Endothelial cell of umbilical vein (primary cell): ENCODE measurements around the gene CLIC1. TPM values are rescaled to one million over a fixed set of nuclear protein-coding genes. Genes with fewer than 3 reads are reported as not detected.

Experiments
- BruUV-seq: library from RNA; stranded (reverse); fragments of 400-500 nt; replicated peaks from 2 replicates; lab custom pipeline; 2021; lab: Mats Ljungman, UMichigan
- CTCF ChIA-PET: fragments of 300-600, 350-600 bp; sonication (Branson Sonifier 250); formaldehyde crosslinking; loops from one replicate; lab custom pipeline; 2021; ENCODE audit warnings: antibody characterized with exemption, inconsistent platforms; lab: Charles Lee
- POLR2A ChIA-PET: fragments of 300-600, 350-600 bp; sonication (Branson Sonifier 250); formaldehyde crosslinking; loops from one replicate; lab custom pipeline; 2021; ENCODE audit warnings: antibody characterized with exemption, inconsistent platforms; lab: Charles Lee
- DNase-seq: peaks from one replicate; pipeline ENCODE4 v3.0.0-alpha.2; 2011; ENCODE audit warnings: low read depth, low spot score
- FAIRE-seq: peaks from 2 replicates; lab custom pipeline; 2011; peaks lifted over from hg19 to GRCh38; lab: Jason Lieb, UNC
- H2AFZ ChIP-seq: 2 replicates; pipeline ENCODE4 v1.6.0; 2012; ENCODE audit warnings: low read depth, low read length, control low read depth, inconsistent platforms
- H3K27ac ChIP-seq: 2 replicates; pipeline ENCODE4 v1.5.1; 2011; ENCODE audit warnings: low read depth, mild to moderate bottlenecking, control low read depth, low read length, moderate library complexity; ENCODE audit not compliant: insufficient read depth
- H3K27me3 ChIP-seq, 2 experiments: 2 replicates each; pipeline versions ENCODE4 v1.6.0 to v1.6.1; 2011; ENCODE audit warnings: low read length in 2 of 2, mixed read lengths in 1 of 2; ENCODE audit not compliant: control insufficient read depth in 2 of 2, insufficient read depth in 2 of 2
- H3K36me3 ChIP-seq, 2 experiments: 2 replicates in 1 of 2; 3 replicates in 1 of 2; pipeline ENCODE4 v1.5.1; 2011; ENCODE audit warnings: low read length in 2 of 2, mild to moderate bottlenecking in 1 of 2, moderate library complexity in 1 of 2; ENCODE audit not compliant: control insufficient read depth in 2 of 2, insufficient read depth in 2 of 2; ENCODE audit errors: extremely low read depth in 1 of 2
- H3K4me1 ChIP-seq: 3 replicates; pipeline ENCODE4 v1.5.1; 2011; ENCODE audit warnings: mild to moderate bottlenecking, low read length; ENCODE audit not compliant: control insufficient read depth, insufficient read depth; ENCODE audit errors: extremely low read depth
- H3K4me2 ChIP-seq: 2 replicates; pipeline ENCODE4 v1.6.1; 2011; ENCODE audit warnings: low read length, control low read depth, mixed read lengths; ENCODE audit not compliant: insufficient read depth
- H3K4me3 ChIP-seq, 3 experiments: fragments of 200-600 bp in 1 of 3; sonication (generic), shearing (Covaris generic) in 1 of 3; replicated peaks in 1 of 3; 2 replicates each; pipeline ENCODE4 v1.5.1; 2011 to 2016; ENCODE audit warnings: control low read depth in 3 of 3, low read length in 3 of 3, mild to moderate bottlenecking in 2 of 3, inconsistent platforms in 1 of 3, low read depth in 1 of 3, moderate library complexity in 1 of 3; ENCODE audit not compliant: insufficient read depth in 1 of 3
- H3K79me2 ChIP-seq: 2 replicates; pipeline ENCODE4 v1.6.0; 2012; ENCODE audit warnings: low read length, inconsistent platforms; ENCODE audit not compliant: control insufficient read depth, insufficient read depth
- H3K9ac ChIP-seq: replicated peaks from 2 replicates; pipeline ENCODE3; 2011; ENCODE audit warnings: low read length, control low read depth; ENCODE audit not compliant: insufficient read depth; ENCODE audit errors: extremely low read depth
- H3K9me1 ChIP-seq: replicated peaks from 3 replicates; pipeline ENCODE4 v1.6.0; 2011; ENCODE audit warnings: mild to moderate bottlenecking, low read length; ENCODE audit not compliant: control insufficient read depth, insufficient read depth; ENCODE audit errors: extremely low read depth
- H3K9me3 ChIP-seq: replicated peaks from 2 replicates; pipeline ENCODE4 v1.5.1; 2012; ENCODE audit warnings: low read length, inconsistent platforms; ENCODE audit not compliant: control insufficient read depth, insufficient read depth
- H4K20me1 ChIP-seq: replicated peaks from 2 replicates; pipeline ENCODE3; 2011; ENCODE audit warnings: mild to moderate bottlenecking, low read length; ENCODE audit not compliant: control insufficient read depth, insufficient read depth; ENCODE audit errors: extremely low read depth
- CTCF ChIP-seq, 2 donors: IDR thresholded peaks; 1 replicate in 1 of 2; 2 replicates in 1 of 2; pipeline ENCODE4 v1.5.1; 2011; ENCODE audit warnings: low read length in 2 of 2, mild to moderate bottlenecking in 2 of 2, moderate library complexity in 2 of 2, control low read depth in 1 of 2, inconsistent platforms in 1 of 2, low read depth in 1 of 2; ENCODE audit not compliant: insufficient read depth in 1 of 2; ENCODE audit errors: extremely low read depth in 1 of 2
- EZH2 ChIP-seq: IDR thresholded peaks from 2 replicates; pipeline ENCODE4 v1.6.1; 2012; ENCODE audit warnings: borderline replicate concordance, low read depth, mild to moderate bottlenecking, moderate library complexity, low read length, inconsistent platforms; ENCODE audit not compliant: severe bottlenecking
- FOS ChIP-seq: IDR thresholded peaks from 2 replicates; pipeline ENCODE4 v1.6.1; 2011; ENCODE audit warnings: mild to moderate bottlenecking, low read length, moderate library complexity, borderline replicate concordance; ENCODE audit not compliant: insufficient read depth
- GATA2 ChIP-seq: IDR thresholded peaks from 2 replicates; pipeline ENCODE4 v1.7.0; 2011; ENCODE audit warnings: low read depth, mild to moderate bottlenecking, moderate library complexity, mixed read lengths, low read length; ENCODE audit not compliant: insufficient read length, insufficient read depth
- JUN ChIP-seq: IDR thresholded peaks from 2 replicates; pipeline ENCODE4 v1.6.1; 2011; ENCODE audit warnings: borderline replicate concordance, low read depth; ENCODE audit not compliant: insufficient read length, insufficient read depth
- MAX ChIP-seq: IDR thresholded peaks from 2 replicates; pipeline ENCODE4 v1.6.1; 2011; ENCODE audit not compliant: insufficient read depth, insufficient read length
- MYC ChIP-seq: IDR thresholded peaks from one replicate; pipeline ENCODE4 v1.6.1; 2011; ENCODE audit warnings: mild to moderate bottlenecking, low read depth, low read length
- POLR2A ChIP-seq: IDR thresholded peaks from 2 replicates; pipeline ENCODE4 v1.6.1; 2012; ENCODE audit warnings: low read depth, mild to moderate bottlenecking, control low read depth, low read length
- POLR2AphosphoS5 ChIP-seq: IDR thresholded peaks from 2 replicates; pipeline ENCODE4 v1.6.1; 2012; ENCODE audit warnings: low read depth, mild to moderate bottlenecking, control low read depth, low read length, moderate library complexity; ENCODE audit not compliant: insufficient read depth
- dilution Hi-C: fragments of 300-500 bp; cut with MboI; formaldehyde crosslinking; loops from one replicate; pipeline ENCODE4 v1.15.0; 2019; ENCODE audit warnings: low sequenced_read_pairs; ENCODE audit not compliant: extremely low pct_ligation_motif_present
- intact Hi-C: fragments of 100-400 bp; cut with micrococcal nuclease; formaldehyde crosslinking; loops from one replicate; pipeline ENCODE4 v1.10.0; 2022
- polyA plus RNA-seq, 4 experiments: library from polyadenylated mRNA; depleted of rRNA in 3 of 4; stranded (reverse) in 3 of 4; unstranded in 1 of 4; fragments of >200 nt; gene quantifications; 2 replicates each; pipeline versions ENCODE4 v1.2.1 to v1.2.3, GENCODE V29; 2011 to 2012; ENCODE audit warnings: missing spikeins in 1 of 4
- total RNA-seq: library from RNA; stranded (reverse); gene quantifications from 2 replicates; pipeline ENCODE4 v1.2.3, GENCODE V29; 2021

Gene CLIC1
- total and polyA plus RNA-seq, 2 donors (not counting 3 experiments of a cell fraction or from before 2014, with no cell fraction given) = 543 to 578 TPM

GRCh38 chr6:31727034-31727716, 9.2 kb downstream of the CLIC1 start:
- Histone ChIP-seq H3K9me1 (no peaks in the 10 kb centered on the region), H3K36me3 (peaks cover 16 to 25% of the 10 kb centered on the region in 2 experiments), H3K9ac (no peak overlapping the region), H3K4me3 (no peak overlapping the region), H3K4me1 (peaks cover 28% of the 10 kb centered on the region), H3K27ac (no peak overlapping the region), H2AFZ (no peak overlapping the region), H3K79me2 (peaks cover 2% of the 10 kb centered on the region), H3K4me2 (no peak overlapping the region), H3K9me3 (no peaks in the 10 kb centered on the region), H3K27me3 (no peaks in the 10 kb centered on the region), H4K20me1 (no peaks in the 10 kb centered on the region)
- BruUV-seq = no TSS peak
- FAIRE-seq = peak; percentile 35
- CTCF ChIA-PET = interaction anchor here (1.0 to 5.4 kb wide), 3 partner anchors 24 to 69 kb away, joined by 3 to 42 read pairs (median 4); partner anchors contain the start of genes ABHD16A and VARS1
- dilution Hi-C loops (no loop called here), intact Hi-C loops (no loop called here)
- DNase-seq = no peak
- TF ChIP-seq CTCF (IDR thresholded peaks at IDR 0.05; ENCODE audit: extremely low read depth in 1 of 2, insufficient read depth in 1 of 2, low read depth in 1 of 2, low read length in 2 of 2) (no peak), EZH2 (no peak), POLR2A (no peak), MAX (no peak), JUN (no peak), FOS (no peak), POLR2AphosphoS5 (no peak), MYC (no peak), GATA2 (no peak)
- POLR2A ChIA-PET = no interaction called here
